Parathyroid adenoma (tissue), 2 donors: ENCODE measurements around the gene PUM1.
A peak's percentile ranks its signal among the peaks of the same experiment; 100 is the strongest.
"Not testable (repeated sequence)": the region's sequence is repeated elsewhere in the genome, so short reads cannot be mapped to it uniquely, and the experiment has no call there.

ENCODE experiments used
- H2AFZ ChIP-seq: fragments of 300-600 bp; sonication (generic); one replicate; pipeline ENCODE4 v1.7.0; 2017; ENCODE audit warnings: antibody characterized with exemption, mild to moderate bottlenecking
- H3K27ac ChIP-seq: fragments of 300-600 bp; sonication (generic); one replicate; pipeline ENCODE4 v1.7.0; 2017
- H3K27me3 ChIP-seq: fragments of 300-600 bp; sonication (generic); one replicate; pipeline ENCODE4 v1.7.0; 2017; ENCODE audit warnings: low read length; ENCODE audit not compliant: control insufficient read depth, insufficient read depth
- H3K36me3 ChIP-seq: fragments of 300-600 bp; sonication (generic); one replicate; pipeline ENCODE4 v1.7.0; 2017; ENCODE audit warnings: low read length; ENCODE audit not compliant: control insufficient read depth, insufficient read depth
- H3K4me1 ChIP-seq: fragments of 300-600 bp; sonication (generic); one replicate; pipeline ENCODE4 v1.7.0; 2017; ENCODE audit warnings: control low read depth
- H3K4me2 ChIP-seq: fragments of 300-600 bp; sonication (generic); one replicate; pipeline ENCODE4 v1.7.0; 2017; ENCODE audit warnings: low read length
- H3K4me3 ChIP-seq: fragments of 300-600 bp; sonication (generic); one replicate; pipeline ENCODE4 v1.7.0; 2017; ENCODE audit warnings: low read depth, low read length
- H3K79me2 ChIP-seq: fragments of 300-600 bp; sonication (generic); one replicate; pipeline ENCODE4 v1.7.0; 2017; ENCODE audit warnings: control low read depth
- H3K9ac ChIP-seq: fragments of 300-600 bp; sonication (generic); one replicate; pipeline ENCODE4 v1.7.0; 2017; ENCODE audit warnings: mild to moderate bottlenecking
- H3K9me3 ChIP-seq: fragments of 300-600 bp; sonication (generic); one replicate; pipeline ENCODE4 v1.7.0; 2017; ENCODE audit warnings: low read length; ENCODE audit not compliant: control insufficient read depth
- CTCF ChIP-seq: fragments of 300-600 bp; sonication (generic); IDR thresholded peaks from one replicate; pipeline ENCODE4 v1.7.0; 2017; ENCODE audit warnings: antibody characterized with exemption, mild to moderate bottlenecking
- donor health status: primary hyperparathyroidism.

The PUM1 gene

GRCh38 chr1:30977511-30977910 is 88.0 kb downstream of the PUM1 start:
- no peak overlapping the region for H3K4me3 ChIP-seq
- no peak overlapping the region for H2AFZ ChIP-seq
- H3K27ac ChIP-seq: no peak overlapping the region
- no peaks in the 10 kb centered on the region for H3K9me3 ChIP-seq
- H3K4me2 ChIP-seq: peak overlapping the region; percentile 25
- no peaks in the 10 kb centered on the region for H3K27me3 ChIP-seq
- peaks cover 5% of the 10 kb centered on the region for H3K4me1 ChIP-seq
- no peak for TF ChIP-seq CTCF
- H3K9ac ChIP-seq: no peak overlapping the region
- H3K36me3 ChIP-seq: no peaks in the 10 kb centered on the region
- H3K79me2 ChIP-seq: no peaks in the 10 kb centered on the region

- Histone ChIP-seq H3K27ac (no peak overlapping the region), H2AFZ (no peak overlapping the region), H3K4me2 (peak overlapping the region; percentile 25), H3K9ac (no peak overlapping the region), H3K9me3 (no peaks in the 10 kb centered on the region), H3K36me3 (no peaks in the 10 kb centered on the region), H3K79me2 (no peaks in the 10 kb centered on the region), H3K27me3 (no peaks in the 10 kb centered on the region), H3K4me1 (peaks cover under 1% of the 10 kb centered on the region), H3K4me3 (no peak overlapping the region)
- TF ChIP-seq CTCF: no peak
Observed at GRCh38 chr1:30977105-30977504, 88.4 kb downstream of the PUM1 start.

- no peak for TF ChIP-seq CTCF
- Histone ChIP-seq H3K4me1 (no peaks in the 10 kb centered on the region), H3K9ac (no peak overlapping the region), H3K27ac (no peak overlapping the region), H3K36me3 (no peaks in the 10 kb centered on the region), H3K4me3 (no peak overlapping the region), H3K79me2 (no peaks in the 10 kb centered on the region), H3K27me3 (no peaks in the 10 kb centered on the region), H3K9me3 (no peaks in the 10 kb centered on the region), H3K4me2 (no peak overlapping the region), H2AFZ (no peak overlapping the region)
Observed at GRCh38 chr1:30976143-30976542, 89.4 kb downstream of the PUM1 start.

- H3K79me2 ChIP-seq: no peaks in the 10 kb centered on the region
- H3K27me3 ChIP-seq: no peaks in the 10 kb centered on the region
- TF ChIP-seq CTCF: no peak
- no peak overlapping the region for H3K4me2 ChIP-seq
- H3K36me3 ChIP-seq: no peaks in the 10 kb centered on the region
- H3K9me3 ChIP-seq: no peaks in the 10 kb centered on the region
- no peak overlapping the region for H3K4me3 ChIP-seq
- no peaks in the 10 kb centered on the region for H3K4me1 ChIP-seq
- no peak overlapping the region for H2AFZ ChIP-seq
- H3K27ac ChIP-seq: no peak overlapping the region
- no peak overlapping the region for H3K9ac ChIP-seq
Observed at GRCh38 chr1:30975217-30975616, 90.3 kb downstream of the PUM1 start.

- H3K9ac ChIP-seq: no peak overlapping the region
- no peaks in the 10 kb centered on the region for H3K27me3 ChIP-seq
- H3K4me2 ChIP-seq: no peak overlapping the region
- no peak overlapping the region for H3K27ac ChIP-seq
- no peak overlapping the region for H2AFZ ChIP-seq
- H3K4me3 ChIP-seq: no peak overlapping the region
- no peak for TF ChIP-seq CTCF
- H3K36me3 ChIP-seq: no peaks in the 10 kb centered on the region
- no peaks in the 10 kb centered on the region for H3K9me3 ChIP-seq
- no peaks in the 10 kb centered on the region for H3K79me2 ChIP-seq
- H3K4me1 ChIP-seq: no peaks in the 10 kb centered on the region
Observed at GRCh38 chr1:30974536-30974935, 91.0 kb downstream of the PUM1 start.

GRCh38 chr1:30972349-30972748 is 93.2 kb downstream of the PUM1 start:
- H3K9ac ChIP-seq, H2AFZ ChIP-seq, H3K4me1 ChIP-seq, H3K27ac ChIP-seq, H3K27me3 ChIP-seq, H3K4me2 ChIP-seq, H3K9me3 ChIP-seq, H3K36me3 ChIP-seq, H3K79me2 ChIP-seq, H3K4me3 ChIP-seq: not testable (repeated sequence)
